CD4-positive, alpha-beta T cell (primary cell): Measurements from ENCODE around the gene EIF5A. TPM values are rescaled to one million over a fixed set of nuclear protein-coding genes. Genes with fewer than 3 reads are reported as not detected.

Source experiments
- ATAC-seq: fragments of 200-7000 bp; cut with Tn5 transposase; one replicate; pipeline ENCODE4 v1.10.0; 2022; ENCODE audit warnings: mild to moderate bottlenecking; ENCODE audit not compliant: poor library complexity
- CTCF ChIA-PET: fragments of 350-600 bp; sonication (Branson Sonifier 250); formaldehyde crosslinking; loops from one replicate; lab custom pipeline; 2021; ENCODE audit warnings: antibody characterized with exemption, inconsistent platforms; lab: Charles Lee
- POLR2A ChIA-PET: fragments of 350-600 bp; sonication (Branson Sonifier 250); formaldehyde crosslinking; loops from one replicate; lab custom pipeline; 2021; ENCODE audit warnings: antibody characterized with exemption, inconsistent platforms; lab: Charles Lee
- DNase-seq, 14 experiments: peaks; one replicate each; pipeline ENCODE4 v3.0.0-alpha.2; 2013 to 2020; ENCODE audit warnings: mixed read lengths in 2 of 14
- H3K27ac ChIP-seq, 2 donors: one replicate each; pipeline versions ENCODE4 v1.5.1 to v1.7.0; 2013; ENCODE audit warnings: low read length in 2 of 2, low read depth in 1 of 2, mild to moderate bottlenecking in 1 of 2
- H3K27me3 ChIP-seq, 2 experiments: 1 replicate in 1 of 2; 2 replicates in 1 of 2; pipeline versions ENCODE4 v1.6.1 to v1.7.0; 2013; ENCODE audit warnings: low read length in 2 of 2, control low read depth in 1 of 2, mild to moderate bottlenecking in 1 of 2, moderate library complexity in 1 of 2; ENCODE audit not compliant: insufficient read depth in 2 of 2, control insufficient read depth in 1 of 2
- H3K36me3 ChIP-seq: one replicate; pipeline ENCODE4 v1.6.1; 2013; ENCODE audit warnings: low read length, control low read depth; ENCODE audit not compliant: insufficient read depth
- H3K4me1 ChIP-seq: one replicate; pipeline ENCODE4 v1.6.1; 2013; ENCODE audit warnings: low read length, control low read depth; ENCODE audit not compliant: insufficient read depth
- H3K4me3 ChIP-seq: one replicate; pipeline ENCODE4 v1.5.1; 2013; ENCODE audit warnings: mild to moderate bottlenecking, low read length, moderate library complexity
- H3K9me3 ChIP-seq, 2 experiments: 1 replicate in 1 of 2; 2 replicates in 1 of 2; pipeline versions ENCODE4 v1.6.1 to v1.7.0; 2013; ENCODE audit warnings: low read length in 2 of 2, mild to moderate bottlenecking in 2 of 2, control low read depth in 1 of 2, moderate library complexity in 1 of 2; ENCODE audit not compliant: control insufficient read depth in 1 of 2, insufficient read depth in 1 of 2
- H3K27ac Mint-ChIP-seq: one replicate; pipeline ENCODE4 v1.8.0; 2020; ENCODE audit warnings: mixed read lengths
- H3K27me3 Mint-ChIP-seq: one replicate; pipeline ENCODE4 v1.8.0; 2021; ENCODE audit warnings: mixed read lengths
- H3K36me3 Mint-ChIP-seq: one replicate; pipeline ENCODE4 v1.8.0; 2021; ENCODE audit warnings: low read depth, mixed read lengths
- H3K4me1 Mint-ChIP-seq: one replicate; pipeline ENCODE4 v1.8.0; 2021; ENCODE audit warnings: low read depth, mixed read lengths
- H3K4me3 Mint-ChIP-seq: one replicate; pipeline ENCODE4 v1.8.0; 2020; ENCODE audit warnings: mild to moderate bottlenecking, mixed read lengths
- H3K9me3 Mint-ChIP-seq: one replicate; pipeline ENCODE4 v1.8.0; 2020; ENCODE audit warnings: mixed read lengths
- CTCF ChIP-seq: fragments of 200-600 bp; IDR thresholded peaks from one replicate; pipeline ENCODE4 v1.8.0; 2022; ENCODE audit warnings: antibody characterized with exemption, mild to moderate bottlenecking
- intact Hi-C, 2 experiments: fragments of 100-400 bp; cut with DNase I in 1 of 2; cut with micrococcal nuclease in 1 of 2; formaldehyde crosslinking; loops; one replicate each; pipeline versions ENCODE4 v1.15.1 to v1.9.0; 2023 to 2025; cut with DNase I, micrococcal nuclease
- total RNA-seq, 174 experiments: library from RNA in 2 of 174; stranded (reverse) in 2 of 174; gene quantifications; one replicate each; pipeline ENCODE4 v1.2.3 and lab custom pipeline; 2021 to 2026

The EIF5A gene
- total RNA-seq, 2 experiments from 2014 or later = 471 to 480 TPM

GRCh38 chr17:7327501-7327900 lies 20.1 kb downstream of the EIF5A start:
- Histone ChIP-seq H3K4me1 (peaks cover 54% of the 10 kb centered on the region), H3K4me3 (no peak overlapping the region), H3K27me3 (no peaks in the 10 kb centered on the region), H3K36me3 (peaks cover 35% of the 10 kb centered on the region), H3K9me3 (no peaks in the 10 kb centered on the region), H3K27ac (no peak overlapping the region)
- H3K36me3 Mint-ChIP-seq = peaks cover 41% of the 10 kb centered on the region
- ATAC-seq = no peak
- no peaks in the 10 kb centered on the region for H3K9me3 Mint-ChIP-seq
- peak overlapping the region; percentile 88 for H3K27ac Mint-ChIP-seq
- intact Hi-C loops = loop anchor here in 1 of 2 experiments (10.0 kb wide), 1 partner anchor 527 kb away; the partner anchor contains the start of genes CYB5D1, NAA38 and TMEM88
- H3K27me3 Mint-ChIP-seq = no peaks in the 10 kb centered on the region
- POLR2A ChIA-PET = interaction anchor here (3.4 to 4.1 kb wide), 2 partner anchors 9 to 17 kb away, joined by 14 to 21 read pairs; partner anchors contain the start of gene ACAP1
- CTCF ChIA-PET = interaction anchor here (1.0 kb wide), 1 partner anchor 24 kb away, joined by 3 read pairs; no protein-coding TSS in a partner anchor
- DNase-seq = peak in 1 of 14 experiments; percentile 34
- peak overlapping the region; percentile 74 for H3K4me3 Mint-ChIP-seq
- no peak for TF ChIP-seq CTCF
- H3K4me1 Mint-ChIP-seq = peaks cover 37% of the 10 kb centered on the region

DNA sequence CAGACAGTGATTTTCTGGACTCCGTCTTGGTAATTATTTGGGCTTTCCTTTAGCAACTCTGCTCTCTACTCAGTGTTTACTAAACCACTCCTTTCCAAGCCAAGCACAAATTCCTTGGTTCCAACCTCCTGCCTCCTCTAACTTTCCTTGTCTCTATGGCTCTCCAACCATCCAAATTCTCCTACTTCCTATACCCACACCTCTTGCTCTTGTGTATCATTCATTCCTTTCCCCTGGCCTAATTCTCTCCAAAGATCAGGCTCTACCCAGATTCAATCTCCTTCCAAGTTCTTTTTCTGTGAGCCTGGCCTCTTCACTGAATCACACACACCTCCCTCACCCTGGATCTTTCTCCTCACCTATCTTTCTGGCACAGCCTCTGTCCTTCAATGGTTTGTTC lies 20.6 kb downstream of the EIF5A start:
- peaks cover 36% of the 10 kb centered on the region for H3K36me3 Mint-ChIP-seq
- H3K4me1 Mint-ChIP-seq = peaks cover 42% of the 10 kb centered on the region
- H3K27ac Mint-ChIP-seq = peak overlapping the region; percentile 88
- no peak for ATAC-seq
- Histone ChIP-seq H3K9me3 (no peaks in the 10 kb centered on the region), H3K36me3 (peaks cover 29% of the 10 kb centered on the region), H3K27ac (peak overlapping the region in 1 of 2 donors; percentile 80), H3K4me1 (peaks cover 56% of the 10 kb centered on the region), H3K27me3 (no peaks in the 10 kb centered on the region), H3K4me3 (no peak overlapping the region)
- no peak for TF ChIP-seq CTCF
- H3K4me3 Mint-ChIP-seq = peak overlapping the region; percentile 74
- no peak for DNase-seq
- ChIA-PET POLR2A (interaction anchor here (1.4 to 4.1 kb wide), 5 partner anchors 9 to 156 kb away, joined by 3 to 46 read pairs (median 18); partner anchors contain the start of genes ACAP1, GPS2 and POLR2A), CTCF (interaction anchor here (0.9 kb wide), 1 partner anchor 14 kb away, joined by 3 read pairs; no protein-coding TSS in a partner anchor)
- H3K27me3 Mint-ChIP-seq = no peaks in the 10 kb centered on the region
- intact Hi-C loops = loop anchor here (1.0 to 10.0 kb wide), 4 partner anchors 11 to 527 kb away; partner anchors contain the start of genes CYB5D1 (in 1 of the 2), GPS2 (in 1 of the 2), NAA38 (in 1 of the 2) and TMEM88 (in 1 of the 2)
- H3K9me3 Mint-ChIP-seq = no peaks in the 10 kb centered on the region

DNA sequence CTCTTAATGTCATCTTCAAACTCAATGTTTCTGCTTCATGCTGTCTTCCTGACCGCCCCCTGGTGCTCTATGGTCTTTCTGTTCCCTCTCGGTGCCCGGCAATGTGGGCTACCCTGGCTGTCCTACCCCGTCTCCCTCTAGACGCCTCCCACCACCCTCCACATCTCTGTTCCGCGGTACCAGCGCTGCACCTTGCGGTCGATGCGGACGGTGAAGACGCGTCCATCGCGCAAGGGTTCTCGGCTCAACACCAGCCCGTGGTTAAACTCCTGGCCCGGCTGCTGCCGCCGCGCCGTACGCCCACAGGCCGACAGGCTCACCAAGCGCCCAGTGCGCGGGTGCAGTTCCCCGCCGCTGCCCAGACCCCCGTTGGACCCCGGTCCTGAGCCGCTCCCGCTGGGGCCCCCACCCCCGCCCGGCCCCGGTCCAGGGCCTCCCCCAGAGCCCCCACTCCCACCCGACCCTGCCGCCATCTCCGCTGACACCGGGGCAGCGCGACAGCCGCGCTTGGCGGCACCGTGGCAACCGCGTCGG lies 21.5 kb downstream of the EIF5A start, which contains the start of gene NEURL4:
Gene NEURL4, minus strand, starts transcription at position 496 of the 534 bp plus-strand sequence. Its CDS starts 23 bp downstream, at position 473.
- intact Hi-C loops = loop anchor here (1.0 to 10.0 kb wide), 4 partner anchors 12 to 526 kb away; partner anchors contain the start of genes CYB5D1 (in 1 of the 2), GPS2 (in 1 of the 2), NAA38 (in 1 of the 2) and TMEM88 (in 1 of the 2)
- H3K27ac ChIP-seq = peak within 1 kb of the TSS; percentile 80 to 92
- H3K4me1 Mint-ChIP-seq = peaks cover 47% of the 10 kb centered on the region
- ChIA-PET CTCF (interaction anchor here (0.7 to 1.5 kb wide), 8 partner anchors 15 to 232 kb away, joined by 3 to 5 read pairs (median 4); partner anchors contain the start of genes SENP3 and SLC2A4), POLR2A (interaction anchor here (0.8 to 4.1 kb wide), 22 partner anchors 8 to 358 kb away, joined by 3 to 46 read pairs (median 8); partner anchors contain the start of genes ACADVL, ACAP1, DLG4 and FXR2)
- H3K36me3 Mint-ChIP-seq = peaks cover 27% of the 10 kb centered on the region
- no peaks in the 10 kb centered on the region for H3K27me3 ChIP-seq
- peak; percentile 45 for ATAC-seq
- H3K27ac Mint-ChIP-seq = peak within 1 kb of the TSS; percentile 88
- no peaks in the 10 kb centered on the region for H3K9me3 Mint-ChIP-seq
- H3K36me3 ChIP-seq = peaks cover 20% of the 10 kb centered on the region
- peak within 1 kb of the TSS; percentile 90 for H3K4me3 Mint-ChIP-seq
- no peaks in the 10 kb centered on the region for H3K9me3 ChIP-seq
- H3K4me1 ChIP-seq = peaks cover 58% of the 10 kb centered on the region
- H3K4me3 ChIP-seq = peak within 1 kb of the TSS; percentile 64
- no peaks in the 10 kb centered on the region for H3K27me3 Mint-ChIP-seq
- DNase-seq = peak in 7 of 14 experiments; percentile 17 to 70 (median 27)
- TF ChIP-seq CTCF = no peak
